Caco-2 (cell line): ENCODE data around the gene TKTL1. TPM values are rescaled to one million over a fixed set of nuclear protein-coding genes. Genes with fewer than 3 reads are reported as not detected.
A peak's percentile ranks its signal among the peaks of the same experiment; 100 is the strongest.

ENCODE experiments used
- BruUV-seq: library from RNA; stranded (reverse); fragments of 400-500 nt; replicated peaks from 2 replicates; lab custom pipeline; 2021; lab: Mats Ljungman, UMichigan
- CTCF ChIA-PET: fragments of 300-600 bp; sonication (Branson Sonifier 250); formaldehyde crosslinking; loops from one replicate; lab custom pipeline; 2022; ENCODE audit warnings: antibody characterized with exemption; lab: Charles Lee
- POLR2A ChIA-PET: fragments of 300-600 bp; sonication (Branson Sonifier 250); formaldehyde crosslinking; loops from one replicate; lab custom pipeline; 2022; ENCODE audit warnings: antibody characterized with exemption; lab: Charles Lee
- DNase-seq, 2 experiments: peaks; one replicate each; pipeline versions ENCODE4 v3.0.0 to v3.0.0-alpha.2; 2020 to 2022
- H3K27me3 ChIP-seq: replicated peaks from 2 replicates; pipeline ENCODE4 v1.6.0; 2011; ENCODE audit warnings: low read length; ENCODE audit not compliant: control insufficient read depth, insufficient read depth
- H3K36me3 ChIP-seq: 2 replicates; pipeline ENCODE4 v1.5.1; 2011; ENCODE audit warnings: low read length; ENCODE audit not compliant: control insufficient read depth, insufficient read depth
- H3K4me1 ChIP-seq: fragments of 250-450 bp; sonication (Bioruptor Pico); 2 replicates; pipeline ENCODE4 v1.5.1; 2020; ENCODE audit warnings: mild to moderate bottlenecking
- H3K4me3 ChIP-seq: 2 replicates; pipeline ENCODE4 v1.5.1; 2011; ENCODE audit warnings: low read depth, mild to moderate bottlenecking, control low read depth, low read length
- H3K9me3 ChIP-seq: fragments of 250-450 bp; sonication (Bioruptor Pico); 2 replicates; pipeline ENCODE4 v1.5.1; 2020; ENCODE audit warnings: mild to moderate bottlenecking, moderate library complexity
- H3K27ac Mint-ChIP-seq: one replicate; pipeline ENCODE4 v1.8.0; 2022; ENCODE audit warnings: mixed read lengths; ENCODE audit not compliant: unreplicated experiment
- H3K27me3 Mint-ChIP-seq: one replicate; pipeline ENCODE4 v1.8.0; 2022; ENCODE audit warnings: mixed read lengths; ENCODE audit not compliant: insufficient read depth, unreplicated experiment
- H3K36me3 Mint-ChIP-seq: one replicate; pipeline ENCODE4 v1.8.0; 2022; ENCODE audit warnings: mild to moderate bottlenecking, mixed read lengths; ENCODE audit not compliant: insufficient read depth, unreplicated experiment
- H3K4me1 Mint-ChIP-seq: one replicate; pipeline ENCODE4 v1.8.0; 2022; ENCODE audit warnings: low read depth, mixed read lengths; ENCODE audit not compliant: unreplicated experiment
- H3K4me3 Mint-ChIP-seq: one replicate; pipeline ENCODE4 v1.8.0; 2022; ENCODE audit warnings: mild to moderate bottlenecking, moderate library complexity, mixed read lengths; ENCODE audit not compliant: unreplicated experiment
- H3K9me3 Mint-ChIP-seq: one replicate; pipeline ENCODE4 v1.8.0; 2022; ENCODE audit warnings: mixed read lengths; ENCODE audit not compliant: unreplicated experiment
- CTCF ChIP-seq, 2 experiments: fragments of 200-600 bp in 1 of 2; IDR thresholded peaks; 1 replicate in 1 of 2; 2 replicates in 1 of 2; pipeline versions ENCODE4 v1.5.1 to v1.8.0; 2011 to 2022; ENCODE audit warnings: antibody characterized with exemption in 1 of 2, control low read depth in 1 of 2, inconsistent platforms in 1 of 2, low read depth in 1 of 2, low read length in 1 of 2, mild to moderate bottlenecking in 1 of 2, moderate library complexity in 1 of 2; ENCODE audit not compliant: insufficient read depth in 1 of 2, severe bottlenecking in 1 of 2, unreplicated experiment in 1 of 2
- intact Hi-C: fragments of 100-400 bp; cut with micrococcal nuclease; formaldehyde crosslinking; loops from one replicate; pipeline ENCODE4 v1.10.0; 2022; ENCODE audit not compliant: unreplicated experiment
- total RNA-seq: library from RNA; stranded (reverse); gene quantifications from 2 replicates; pipeline ENCODE4 v1.2.3, GENCODE V29; 2022

The TKTL1 gene
- total RNA-seq, 1 experiment from 2014 or later: not detected

- Mint-ChIP-seq H3K4me3 (peak overlapping the region; percentile 70), H3K4me1 (no peaks in the 10 kb centered on the region), H3K36me3 (peaks cover 30% of the 10 kb centered on the region), H3K27ac (peak overlapping the region; percentile 69), H3K27me3 (no peaks in the 10 kb centered on the region), H3K9me3 (no peaks in the 10 kb centered on the region)
- ChIA-PET POLR2A (interaction anchor here (0.6 to 1.2 kb wide), 6 partner anchors 8 to 449 kb away, joined by 3 to 12 read pairs (median 4); partner anchors contain the start of genes LAGE3 and TAFAZZIN), CTCF (interaction anchor here (0.5 to 2.0 kb wide), 17 partner anchors 8 to 174 kb away, joined by 3 to 18 read pairs (median 4); partner anchors contain the start of genes PLXNA3, RPL10 and SLC10A3)
- H3K4me1 ChIP-seq: peaks cover 14% of the 10 kb centered on the region
- peak; percentile 91 to 92 for DNase-seq
- TF ChIP-seq CTCF (IDR thresholded peaks at IDR 0.05; ENCODE audit: insufficient read depth in 1 of 2, low read depth in 1 of 2, low read length in 1 of 2, severe bottlenecking in 1 of 2, unreplicated experiment in 1 of 2): peak; percentile 50 to 78
- TSS peak; percentile 26 for BruUV-seq
- no peaks in the 10 kb centered on the region for H3K27me3 ChIP-seq
- H3K9me3 ChIP-seq: no peaks in the 10 kb centered on the region
- H3K36me3 ChIP-seq: 0 out of 2 replicates have a peak, but pooled peaks cover 2% of the 10 kb centered on the region
- intact Hi-C loops: loop anchor here (1.0 to 10.0 kb wide), 3 partner anchors 161 to 581 kb away; partner anchors contain the start of genes HCFC1, IDH3G, SSR4 and TMEM187
- peak overlapping the region; percentile 55 for H3K4me3 ChIP-seq
Observed at GRCh38 chrX:154373340-154374306, 78.0 kb downstream of the TKTL1 start.

- Mint-ChIP-seq H3K4me3 (peak within 1 kb of the TSS; percentile 70), H3K9me3 (no peaks in the 10 kb centered on the region), H3K27me3 (no peaks in the 10 kb centered on the region), H3K27ac (peak within 1 kb of the TSS; percentile 69), H3K4me1 (no peaks in the 10 kb centered on the region), H3K36me3 (peaks cover 33% of the 10 kb centered on the region)
- Histone ChIP-seq H3K27me3 (no peaks in the 10 kb centered on the region), H3K4me1 (peaks cover 9% of the 10 kb centered on the region), H3K9me3 (no peaks in the 10 kb centered on the region), H3K4me3 (peak within 1 kb of the TSS; percentile 55), H3K36me3 (0 out of 2 replicates have a peak, but pooled peaks cover 2% of the 10 kb centered on the region)
- intact Hi-C loops: loop anchor here (5.0 to 10.0 kb wide), 2 partner anchors 400 to 582 kb away; partner anchors contain the start of genes HCFC1, IDH3G, SSR4 and TMEM187
- ChIA-PET POLR2A (interaction anchor here (0.6 to 1.1 kb wide), 3 partner anchors 20 to 153 kb away, joined by 3 to 4 read pairs (median 4); no protein-coding TSS in a partner anchor), CTCF (interaction anchor here (0.5 to 2.0 kb wide), 3 partner anchors 37 to 357 kb away, joined by 3 to 18 read pairs (median 6); no protein-coding TSS in a partner anchor)
- DNase-seq: peak; percentile 72 to 79
- TF ChIP-seq CTCF (IDR thresholded peaks at IDR 0.05; ENCODE audit: insufficient read depth in 1 of 2, low read depth in 1 of 2, low read length in 1 of 2, severe bottlenecking in 1 of 2, unreplicated experiment in 1 of 2): peak in 1 of 2 experiments; percentile 21
- BruUV-seq: no TSS peak
Observed at GRCh38 chrX:154374313-154375155, 78.9 kb downstream of the TKTL1 start, which contains the start of gene FLNA. Gene FLNA (minus strand): TSS chrX:154374634. CDS start chrX:154371245, 3,389 bp downstream.
